ENCODE data around the gene CFAP90.

Gene CFAP90

DNA sequence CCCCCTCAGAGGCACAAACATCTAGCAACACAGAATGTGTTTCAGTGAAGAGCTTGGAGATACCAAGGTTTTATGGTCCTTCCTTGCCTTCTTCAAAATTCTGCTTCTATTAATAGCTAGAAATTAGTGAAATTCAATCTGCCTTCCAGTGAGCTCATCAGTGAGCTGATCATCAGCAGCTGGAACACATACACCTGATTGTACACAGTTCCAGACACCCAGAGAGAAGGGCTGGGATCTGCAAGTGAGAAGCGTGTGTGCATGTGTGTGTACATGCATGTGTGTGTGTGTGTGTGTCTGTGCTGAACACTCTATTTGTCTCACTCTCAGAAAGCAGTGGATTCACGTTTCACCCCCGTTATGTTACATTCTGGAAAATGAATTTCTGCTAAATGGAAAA lies 28.5 kb downstream of the CFAP90 start:
- no peak for DNase-seq (ENCODE audit: low read depth)

DNA sequence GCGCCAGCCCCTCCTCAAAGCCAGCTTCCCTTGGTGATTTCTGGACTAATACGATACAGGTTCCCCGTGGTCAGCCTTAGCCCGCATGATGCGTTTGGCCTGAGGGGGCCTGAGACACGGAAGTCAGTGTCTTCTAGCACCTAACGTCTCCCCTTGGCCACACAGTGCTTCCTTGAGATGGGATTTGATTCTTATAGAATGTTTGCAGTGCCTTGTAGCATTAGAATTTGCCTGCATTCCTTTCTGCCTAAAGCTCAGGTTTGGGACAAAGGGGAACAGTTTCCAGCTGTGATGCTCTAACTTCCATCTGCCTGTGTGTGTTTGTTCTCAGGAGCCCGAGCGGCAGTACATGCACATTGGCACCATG lies 34.4 kb downstream of the CFAP90 start:
- DNase-seq (ENCODE audit: low read depth) = no peak

DNA sequence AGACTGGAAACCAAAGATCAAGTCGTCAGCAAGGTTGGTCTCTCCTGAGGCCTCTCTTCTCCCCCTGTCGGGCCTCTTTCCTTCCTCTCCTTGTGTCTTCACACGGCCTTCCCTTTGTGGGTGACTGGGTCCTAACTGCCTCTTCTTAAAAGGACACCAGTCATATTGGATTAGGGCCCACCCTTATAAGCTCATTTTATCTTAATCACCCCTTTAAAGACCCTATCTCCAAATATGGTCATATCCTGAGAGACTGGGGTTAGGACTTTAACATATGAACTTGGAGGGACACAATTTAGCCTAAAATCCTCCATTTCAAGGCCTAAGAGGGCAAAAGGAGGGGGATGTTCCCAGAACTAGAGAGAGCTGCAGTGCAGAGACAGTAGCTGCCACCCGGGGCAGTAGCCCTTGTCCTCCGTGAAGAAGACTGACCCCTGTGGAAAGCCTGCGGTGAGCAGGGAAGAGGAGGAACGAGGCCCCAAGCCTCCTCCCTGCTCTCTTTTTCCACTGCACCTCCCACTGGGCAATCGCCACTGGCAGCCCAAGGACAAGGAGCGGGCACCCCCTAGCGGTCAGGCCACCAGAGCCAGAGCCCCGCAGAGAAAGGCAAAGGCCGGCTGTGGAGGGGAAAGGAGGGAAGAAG lies 34.9 kb downstream of the CFAP90 start:
- DNase-seq (ENCODE audit: low read depth) = peak; percentile 49

DNA sequence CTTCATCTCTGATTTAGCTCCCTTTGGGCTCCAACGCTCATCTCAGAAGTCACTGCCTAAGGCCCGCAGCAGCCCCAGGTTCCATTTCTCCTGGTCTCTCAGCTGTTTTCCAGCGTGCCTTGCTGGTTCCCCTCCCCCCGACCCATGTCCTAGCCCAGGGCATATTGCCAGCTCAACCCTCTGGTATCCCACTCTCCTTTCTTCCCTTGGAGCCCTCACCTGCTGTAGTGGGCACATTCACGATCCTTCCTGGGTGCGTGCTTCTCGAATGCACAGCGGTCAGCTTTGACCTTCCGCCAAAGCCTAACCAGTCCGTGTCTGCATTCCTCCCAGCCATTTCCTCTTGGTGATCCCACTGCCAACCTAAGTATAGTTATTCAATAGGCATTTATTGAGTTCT lies 36.1 kb downstream of the CFAP90 start:
- DNase-seq (ENCODE audit: low read depth) = no peak

GRCh38 chr5:7813576-7813975 lies 37.4 kb downstream of the CFAP90 start:
- no peak for DNase-seq (ENCODE audit: low read depth)

DNA sequence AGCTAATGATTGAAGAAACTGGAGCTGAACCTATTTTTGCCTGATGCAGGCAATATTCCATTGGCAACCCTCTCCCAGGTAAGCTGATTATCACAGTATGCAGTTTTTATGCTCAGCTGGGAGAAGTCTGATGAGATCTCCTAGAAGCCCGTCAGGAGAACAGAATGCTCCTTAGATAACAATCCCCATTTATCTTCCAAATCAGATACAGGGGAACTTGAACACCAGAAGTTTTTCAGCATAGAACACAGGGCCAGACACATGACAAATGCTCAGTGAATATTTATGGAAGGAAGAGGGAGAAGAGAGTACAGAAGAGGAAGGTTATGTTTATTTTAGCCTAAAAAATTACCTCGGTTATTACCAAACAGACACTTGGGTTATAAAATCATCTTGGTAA lies 37.9 kb downstream of the CFAP90 start:
- no peak for DNase-seq (ENCODE audit: low read depth)

DNA sequence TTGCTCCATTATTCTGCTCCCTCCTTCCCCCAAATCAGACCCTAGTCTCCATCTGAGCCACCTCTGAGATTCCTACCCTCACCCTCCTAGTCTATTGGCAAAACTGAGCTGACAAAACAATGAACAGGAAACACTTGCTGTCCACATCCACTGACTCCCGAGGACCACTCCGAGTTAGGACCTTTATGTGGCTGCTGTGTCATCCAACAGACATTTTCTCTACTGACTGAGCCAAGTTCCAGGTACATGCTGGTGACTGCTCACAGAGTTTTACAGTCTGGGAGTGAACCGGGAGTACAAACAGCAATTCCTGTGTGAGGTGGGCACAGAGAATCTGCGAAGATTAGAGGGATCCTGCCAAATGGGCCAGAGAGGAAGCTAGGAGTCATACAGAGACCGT lies 39.2 kb downstream of the CFAP90 start:
- DNase-seq (ENCODE audit: low read depth) = no peak

GRCh38 chr5:7808998-7809397 lies 41.9 kb downstream of the CFAP90 start:
- no peak for DNase-seq (ENCODE audit: low read depth)

- no peak for DNase-seq (ENCODE audit: low read depth)
These were observed 45.6 kb downstream of the CFAP90 start for GRCh38 chr5:7805379-7805778.

DNA sequence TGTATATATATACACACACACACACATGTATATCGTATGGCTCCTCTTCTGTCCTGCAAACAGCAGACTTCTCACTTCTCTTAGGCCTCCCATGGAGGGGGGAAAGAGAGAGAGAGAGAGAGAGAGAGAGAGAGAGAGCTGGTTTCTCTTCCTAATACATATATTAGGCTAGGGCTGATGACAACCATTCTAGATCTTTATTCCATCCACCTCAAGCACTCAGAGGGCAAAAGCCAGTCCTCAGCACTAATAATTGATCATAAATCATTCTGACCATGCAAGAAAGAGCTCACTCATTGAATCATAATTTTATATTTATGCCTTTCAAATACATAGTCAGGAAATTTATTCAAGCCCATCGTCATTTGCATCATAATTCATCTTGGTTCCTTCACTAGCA lies 47.0 kb downstream of the CFAP90 start:
- DNase-seq (ENCODE audit: low read depth) = no peak

DNA sequence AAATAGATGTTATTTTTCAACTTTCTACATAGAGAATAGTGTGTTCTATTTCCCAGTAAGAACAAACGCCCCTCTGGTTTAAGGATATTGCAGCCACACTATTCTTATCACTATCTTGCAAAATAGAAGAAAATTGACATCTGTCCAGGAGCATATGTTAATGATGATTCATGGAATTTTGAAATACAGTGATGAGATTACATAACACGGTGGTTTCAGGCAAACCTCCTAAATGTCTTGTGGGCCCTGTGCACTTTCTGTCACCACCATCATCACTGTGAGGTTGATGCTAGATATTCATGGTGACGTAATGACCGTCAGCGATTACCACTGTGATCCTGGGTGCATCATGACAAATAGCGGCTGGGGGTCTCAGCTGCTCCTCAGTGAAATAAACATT lies 48.1 kb downstream of the CFAP90 start:
- DNase-seq (ENCODE audit: low read depth) = no peak

GRCh38 chr5:7801891-7802614 lies 48.9 kb downstream of the CFAP90 start:
- no peak for DNase-seq (ENCODE audit: low read depth)

DNA sequence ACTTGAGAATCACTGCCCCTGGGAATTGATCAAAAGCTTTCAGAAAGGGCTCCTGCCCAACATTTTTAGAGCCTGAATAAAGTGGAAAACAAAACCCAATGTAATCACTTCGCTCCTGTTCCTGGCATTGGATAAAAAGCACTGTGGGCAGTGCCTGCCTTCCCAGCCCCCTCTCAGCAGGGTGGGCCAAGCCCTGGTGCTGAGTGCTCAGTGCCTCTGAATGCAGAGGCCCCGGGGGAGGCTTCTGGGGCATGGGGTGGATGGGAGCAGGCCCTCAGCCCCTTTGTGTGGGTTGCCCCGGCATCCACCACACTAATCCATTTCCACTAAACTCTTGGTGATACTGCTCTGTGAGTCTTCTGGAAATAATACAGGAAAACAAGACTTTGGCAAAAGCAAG lies 55.6 kb downstream of the CFAP90 start:
- no peak for DNase-seq (ENCODE audit: low read depth)

- DNase-seq (ENCODE audit: low read depth) = no peak
These were observed 56.1 kb downstream of the CFAP90 start for GRCh38 chr5:7794823-7795222.

- DNase-seq (ENCODE audit: low read depth) = no peak
These were observed 56.6 kb downstream of the CFAP90 start for GRCh38 chr5:7794311-7794710.

DNA sequence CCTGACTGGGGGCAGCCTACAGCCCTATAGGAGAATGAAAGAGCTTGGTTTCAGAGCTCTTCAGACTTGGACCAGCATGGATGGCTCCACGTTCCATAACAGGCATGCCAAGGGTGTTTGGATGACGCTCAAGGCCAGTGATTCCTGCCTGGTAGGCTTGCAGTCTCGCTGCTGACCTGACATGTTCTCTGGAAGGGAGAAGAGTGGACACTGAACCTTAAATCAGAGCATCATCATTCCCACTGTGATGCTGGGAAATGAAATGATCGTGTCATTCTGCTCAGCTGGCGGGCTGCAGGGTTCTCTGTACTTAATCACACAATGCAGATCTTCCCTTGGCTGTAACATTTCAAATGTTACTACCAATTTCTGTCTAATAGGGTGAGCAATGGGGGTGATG lies 57.0 kb downstream of the CFAP90 start:
- no peak for DNase-seq (ENCODE audit: low read depth)

- no peak for DNase-seq (ENCODE audit: low read depth)
These were observed 61.4 kb downstream of the CFAP90 start for GRCh38 chr5:7789567-7789966.

- DNase-seq (ENCODE audit: low read depth) = no peak
These were observed 63.2 kb downstream of the CFAP90 start for GRCh38 chr5:7787770-7788169.

DNA sequence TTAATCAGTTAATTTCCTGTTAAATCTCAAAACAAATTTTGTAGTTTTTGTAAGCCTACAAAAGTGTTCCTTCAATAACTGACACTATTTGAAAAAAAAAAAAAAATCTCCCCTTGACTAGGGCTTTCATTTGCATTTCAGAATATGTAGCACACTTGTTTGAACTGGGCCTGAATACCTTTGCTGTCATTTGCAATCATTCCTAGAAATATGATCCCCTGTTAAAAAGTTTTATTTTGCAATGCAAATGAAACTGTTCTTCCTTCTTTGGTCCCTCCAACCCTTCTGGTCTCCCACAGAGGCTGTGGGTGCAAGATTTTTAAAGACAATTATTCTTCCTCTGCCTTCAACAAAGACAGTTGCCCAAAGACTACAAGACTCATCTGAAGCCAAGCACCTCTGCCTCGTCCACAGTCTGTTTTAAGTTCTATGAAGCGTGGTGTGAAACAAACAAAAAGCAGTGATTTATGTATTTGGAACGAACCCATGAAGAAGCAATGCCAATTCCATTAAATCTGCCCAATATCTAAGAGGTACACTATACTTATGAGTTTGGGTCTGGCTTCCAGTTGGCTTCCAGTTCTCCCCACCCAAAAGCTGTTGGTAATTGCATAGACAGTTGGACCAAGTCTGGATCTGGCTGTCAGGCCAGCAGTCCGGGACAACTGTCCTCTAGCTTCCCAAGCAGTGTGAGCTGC lies 66.1 kb downstream of the CFAP90 start:
- no peak for DNase-seq (ENCODE audit: low read depth)

DNA sequence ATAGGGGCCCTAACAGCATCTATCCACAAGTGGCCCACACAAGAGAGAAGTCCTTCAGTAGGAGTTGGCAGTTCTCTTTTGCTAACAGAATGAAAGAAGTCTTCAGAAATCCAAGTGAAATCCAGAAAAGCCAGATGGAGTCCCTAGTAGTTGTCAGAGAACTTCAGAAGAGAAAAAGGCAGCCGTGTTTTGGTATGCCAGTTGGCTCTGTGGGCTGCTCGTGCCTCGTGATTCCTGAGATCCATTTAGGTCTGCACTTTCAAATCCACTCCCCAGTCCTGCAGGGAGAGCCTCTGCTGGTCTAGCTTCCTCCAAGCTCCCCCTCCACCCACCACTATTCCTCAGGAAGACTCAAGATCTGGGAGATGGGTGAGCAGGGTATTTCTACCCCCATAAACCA lies 69.0 kb downstream of the CFAP90 start:
- no peak for DNase-seq (ENCODE audit: low read depth)
